Fibroblast of lung (primary cell): ENCODE measurements around the gene TAOK3. TPM values are rescaled to one million over a fixed set of nuclear protein-coding genes. Genes with fewer than 3 reads are reported as not detected.

Experiments
- DNase-seq, 2 donors: peaks; one replicate each; pipeline versions ENCODE4 v3.0.0 to v3.0.0-alpha.2; 2010; ENCODE audit warnings: low read depth in 2 of 2
- H2AFZ ChIP-seq: 2 replicates; pipeline ENCODE4 v1.5.1; 2012; ENCODE audit warnings: low read length, control low read depth, inconsistent platforms
- H3K27ac ChIP-seq: 2 replicates; pipeline ENCODE4 v1.5.1; 2011; ENCODE audit warnings: low read length, control low read depth; ENCODE audit not compliant: insufficient read depth
- H3K27me3 ChIP-seq: 2 replicates; pipeline ENCODE4 v1.5.1; 2011; ENCODE audit warnings: mild to moderate bottlenecking, low read length; ENCODE audit not compliant: control insufficient read depth, insufficient read depth
- H3K36me3 ChIP-seq: 2 replicates; pipeline ENCODE4 v1.5.1; 2011; ENCODE audit warnings: low read length; ENCODE audit not compliant: control insufficient read depth, insufficient read depth
- H3K4me1 ChIP-seq: 2 replicates; pipeline ENCODE4 v1.5.1; 2011; ENCODE audit warnings: low read length; ENCODE audit not compliant: control insufficient read depth, insufficient read depth; ENCODE audit errors: extremely low read depth
- H3K4me2 ChIP-seq: 2 replicates; pipeline ENCODE4 v1.5.1; 2011; ENCODE audit warnings: low read length, control low read depth; ENCODE audit not compliant: insufficient read depth; ENCODE audit errors: extremely low read depth
- H3K4me3 ChIP-seq, 4 experiments: fragments of 200-600 bp in 1 of 4; sonication (generic) in 1 of 4; replicated peaks in 1 of 4; 2 replicates each; pipeline ENCODE4 v1.5.1; 2011 to 2016; ENCODE audit warnings: low read length in 4 of 4, low read depth in 3 of 4, mild to moderate bottlenecking in 3 of 4, control low read depth in 2 of 4, inconsistent platforms in 1 of 4, mixed read lengths in 1 of 4; ENCODE audit not compliant: insufficient read depth in 1 of 4; ENCODE audit errors: control extremely low read depth in 1 of 4
- H3K79me2 ChIP-seq: 2 replicates; pipeline ENCODE4 v1.5.1; 2012; ENCODE audit warnings: mild to moderate bottlenecking, low read length, inconsistent platforms; ENCODE audit not compliant: control insufficient read depth, insufficient read depth
- H3K9ac ChIP-seq: 2 replicates; pipeline ENCODE4 v1.5.1; 2011; ENCODE audit warnings: mild to moderate bottlenecking, low read length, control low read depth; ENCODE audit not compliant: insufficient read depth
- H3K9me3 ChIP-seq: 2 replicates; pipeline ENCODE4 v1.5.1; 2012; ENCODE audit warnings: low read depth, low read length; ENCODE audit not compliant: control insufficient read depth, insufficient read depth
- H4K20me1 ChIP-seq: 2 replicates; pipeline ENCODE4 v1.5.1; 2011; ENCODE audit warnings: low read length; ENCODE audit not compliant: control insufficient read depth, insufficient read depth; ENCODE audit errors: extremely low read depth
- CTCF ChIP-seq, 2 donors: IDR thresholded peaks in 1 of 2; conservative IDR thresholded peaks in 1 of 2; 1 replicate in 1 of 2; 2 replicates in 1 of 2; pipeline ENCODE4 v1.5.1; 2011 to 2012; ENCODE audit warnings: low read length in 2 of 2, control low read depth in 1 of 2, inconsistent platforms in 1 of 2, low read depth in 1 of 2, mild to moderate bottlenecking in 1 of 2
- EZH2 ChIP-seq: IDR thresholded peaks from 2 replicates; pipeline ENCODE4 v1.5.1; 2012; ENCODE audit warnings: low read length, control low read depth, mild to moderate bottlenecking; ENCODE audit errors: missing control alignments
- polyA plus RNA-seq, 2 donors: library from polyadenylated mRNA; depleted of rRNA in 1 of 2; stranded (reverse) in 1 of 2; unstranded in 1 of 2; fragments of >200 nt; gene quantifications; 2 replicates each; pipeline ENCODE4 v1.2.1, GENCODE V29; 2011 to 2012; ENCODE audit warnings: missing spikeins in 1 of 2
- total RNA-seq: library from RNA; depleted of rRNA; stranded (reverse); fragments of >200 nt; gene quantifications from 2 replicates; pipeline ENCODE4 v1.2.1, GENCODE V29; 2014

TAOK3 gene
- total and polyA plus RNA-seq, 2 donors (not counting 1 experiment from before 2014, with no cell fraction given) = 64.7 to 97.4 TPM

- TF ChIP-seq CTCF (conservative IDR thresholded peaks at IDR 0.05 in 1 of 2, IDR thresholded peaks at IDR 0.05 in 1 of 2; ENCODE audit: low read depth in 1 of 2, low read length in 2 of 2) = no peak
- no peak for TF ChIP-seq EZH2
- H3K36me3 ChIP-seq = no peaks in the 10 kb centered on the region
- no peaks in the 10 kb centered on the region for H4K20me1 ChIP-seq
- no peaks in the 10 kb centered on the region for H3K27me3 ChIP-seq
- H2AFZ ChIP-seq = no peak overlapping the region
- peak in 1 of 2 donors; percentile 29 for DNase-seq
- peaks cover 40% of the 10 kb centered on the region for H3K79me2 ChIP-seq
- H3K9me3 ChIP-seq = no peaks in the 10 kb centered on the region
- H3K4me3 ChIP-seq = no peak overlapping the region
- H3K9ac ChIP-seq = no peak overlapping the region
- H3K4me2 ChIP-seq = no peak overlapping the region
- peaks cover 17% of the 10 kb centered on the region for H3K4me1 ChIP-seq
- no peak overlapping the region for H3K27ac ChIP-seq
Observed at GRCh38 chr12:118334939-118335567, 37.7 kb downstream of the TAOK3 start.

- Histone ChIP-seq H3K36me3 (no peaks in the 10 kb centered on the region), H3K4me2 (no peak overlapping the region), H3K4me3 (no peak overlapping the region), H3K27ac (no peak overlapping the region), H3K4me1 (peaks cover 24% of the 10 kb centered on the region), H3K79me2 (peaks cover 40% of the 10 kb centered on the region), H4K20me1 (no peaks in the 10 kb centered on the region), H3K9ac (no peak overlapping the region), H3K27me3 (no peaks in the 10 kb centered on the region), H2AFZ (no peak overlapping the region), H3K9me3 (no peaks in the 10 kb centered on the region)
- peak in 1 of 2 donors; percentile 40 for DNase-seq
- TF ChIP-seq CTCF (conservative IDR thresholded peaks at IDR 0.05 in 1 of 2, IDR thresholded peaks at IDR 0.05 in 1 of 2; ENCODE audit: low read depth in 1 of 2, low read length in 2 of 2) = no peak
Observed at GRCh38 chr12:118334241-118334640, 38.5 kb downstream of the TAOK3 start.

GRCh38 chr12:118332511-118332910 is 40.2 kb downstream of the TAOK3 start:
- peak in 1 of 2 donors; percentile 63 for DNase-seq
- Histone ChIP-seq H3K4me3 (no peak overlapping the region), H2AFZ (no peak overlapping the region), H3K9me3 (no peaks in the 10 kb centered on the region), H3K79me2 (peaks cover 47% of the 10 kb centered on the region), H4K20me1 (no peaks in the 10 kb centered on the region), H3K36me3 (no peaks in the 10 kb centered on the region), H3K27me3 (no peaks in the 10 kb centered on the region), H3K4me1 (peaks cover 28% of the 10 kb centered on the region), H3K9ac (no peak overlapping the region), H3K27ac (no peak overlapping the region), H3K4me2 (no peak overlapping the region)
- no peak for TF ChIP-seq EZH2
- no peak for TF ChIP-seq CTCF (conservative IDR thresholded peaks at IDR 0.05 in 1 of 2, IDR thresholded peaks at IDR 0.05 in 1 of 2; ENCODE audit: low read depth in 1 of 2, low read length in 2 of 2)
